HCT116 (cell line): ENCODE measurements around the gene MEAK7. TPM values are rescaled to one million over a fixed set of nuclear protein-coding genes. Genes with fewer than 3 reads are reported as not detected.

Source experiments
- ATAC-seq: fragments of 200-7000 bp; cut with Tn5 transposase; 2 replicates; pipeline ENCODE4 v1.9.1; 2020; ENCODE audit warnings: mild to moderate bottlenecking, moderate library complexity
- BruUV-seq: library from RNA; stranded (reverse); fragments of 400-500 nt; replicated peaks from 2 replicates; lab custom pipeline; 2021; lab: Mats Ljungman, UMichigan
- CTCF ChIA-PET: fragments of 300-600 bp; sonication (Branson Sonifier 250); formaldehyde crosslinking; loops from one replicate; lab custom pipeline; 2021; ENCODE audit warnings: antibody characterized with exemption; lab: Charles Lee
- POLR2A ChIA-PET: fragments of 300-600, 350-600 bp; sonication (Branson Sonifier 250); formaldehyde crosslinking; loops from one replicate; lab custom pipeline; 2021; ENCODE audit warnings: antibody characterized with exemption; lab: Charles Lee
- RAD21 ChIA-PET, 2 experiments: fragments of 300-600 bp; sonication (Branson Sonifier 250); formaldehyde crosslinking; loops; one replicate each; lab custom pipeline; 2023; ENCODE audit warnings: low total read pairs in 2 of 2; ENCODE audit not compliant: uncharacterized antibody in 2 of 2, unreplicated experiment in 2 of 2, low non-redundant PET in 1 of 2; lab: Charles Lee
- DNase-seq: peaks from one replicate; pipeline ENCODE4 v3.0.0-alpha.2; 2010; ENCODE audit warnings: low read depth, low spot score
- H2AFZ ChIP-seq: fragments of 200-600 bp; shearing (Covaris generic), sonication (generic); 2 replicates; pipeline ENCODE4 v1.6.1; 2017; ENCODE audit warnings: low read depth, mixed run types, mixed read lengths, antibody characterized with exemption, low read length; ENCODE audit not compliant: poor library complexity, severe bottlenecking
- H3K27ac ChIP-seq: 2 replicates; pipeline ENCODE4 v1.5.1; 2012; ENCODE audit warnings: low read depth, low read length
- H3K27me3 ChIP-seq: fragments of 200-600 bp; sonication (generic); 2 replicates; pipeline ENCODE4 v1.6.1; 2016; ENCODE audit warnings: mixed run types, low read length, mixed read lengths; ENCODE audit not compliant: insufficient read depth
- H3K36me3 ChIP-seq, 2 experiments: fragments of 200-500 bp in 1 of 2; fragments of 200-600 bp in 1 of 2; sonication (Bioruptor generic) in 1 of 2; sonication (generic) in 1 of 2; 2 replicates each; pipeline versions ENCODE4 v1.5.1 to v1.6.1; 2014 to 2016; ENCODE audit warnings: low read length in 2 of 2, inconsistent platforms in 1 of 2, mixed read lengths in 1 of 2, mixed run types in 1 of 2; ENCODE audit not compliant: insufficient read depth in 2 of 2, control insufficient read depth in 1 of 2
- H3K4me1 ChIP-seq, 2 experiments: fragments of 200-600 bp in 1 of 2; sonication (generic) in 1 of 2; 2 replicates each; pipeline versions ENCODE4 v1.5.1 to v1.6.1; 2012 to 2017; ENCODE audit warnings: low read length in 2 of 2, inconsistent platforms in 1 of 2, mild to moderate bottlenecking in 1 of 2, mixed read lengths in 1 of 2, mixed run types in 1 of 2, moderate library complexity in 1 of 2; ENCODE audit not compliant: insufficient read depth in 2 of 2, control insufficient read depth in 1 of 2
- H3K4me2 ChIP-seq: fragments of 200-600 bp; sonication (generic); 2 replicates; pipeline ENCODE4 v1.6.1; 2017; ENCODE audit warnings: mixed run types, low read length, mixed read lengths
- H3K4me3 ChIP-seq, 2 experiments: fragments of 200-600 bp in 1 of 2; sonication (generic) in 1 of 2; replicated peaks in 1 of 2; 2 replicates each; pipeline ENCODE4 v1.5.1; 2011 to 2016; ENCODE audit warnings: low read length in 2 of 2, control low read depth in 1 of 2, low read depth in 1 of 2, mild to moderate bottlenecking in 1 of 2, mixed read lengths in 1 of 2, mixed run types in 1 of 2
- H3K79me2 ChIP-seq: fragments of 200-600 bp; sonication (generic); 2 replicates; pipeline ENCODE4 v1.6.1; 2017; ENCODE audit warnings: mild to moderate bottlenecking, mixed run types, low read length, moderate library complexity, mixed read lengths; ENCODE audit not compliant: insufficient read depth
- H3K9ac ChIP-seq: fragments of 200-600 bp; sonication (generic); 2 replicates; pipeline ENCODE4 v1.6.1; 2016; ENCODE audit warnings: low read length, mixed read lengths
- H3K9me2 ChIP-seq: fragments of 200-600 bp; sonication (generic), shearing (Covaris generic); 2 replicates; pipeline ENCODE4 v1.6.1; 2017; ENCODE audit warnings: mixed run types, mild to moderate bottlenecking, moderate library complexity; ENCODE audit not compliant: insufficient read depth
- H3K9me3 ChIP-seq, 2 experiments: fragments of 200-500 bp in 1 of 2; fragments of 200-600 bp in 1 of 2; sonication (Bioruptor generic) in 1 of 2; sonication (generic) in 1 of 2; 2 replicates each; pipeline ENCODE4 v1.6.1; 2014 to 2017; ENCODE audit warnings: low read length in 2 of 2, mixed read lengths in 2 of 2, inconsistent platforms in 1 of 2, low read depth in 1 of 2, mild to moderate bottlenecking in 1 of 2, mixed run types in 1 of 2, moderate library complexity in 1 of 2; ENCODE audit not compliant: control insufficient read depth in 1 of 2, insufficient read depth in 1 of 2
- H4K20me1 ChIP-seq: fragments of 200-600 bp; sonication (generic), shearing (Covaris generic); 2 replicates; pipeline ENCODE4 v1.6.1; 2017; ENCODE audit warnings: mixed run types, mild to moderate bottlenecking, moderate library complexity; ENCODE audit not compliant: insufficient read depth
- CBX3 ChIP-seq: IDR thresholded peaks from 2 replicates; pipeline ENCODE4 v1.6.1; 2012; ENCODE audit warnings: low read depth
- EGR1 ChIP-seq: IDR thresholded peaks from 2 replicates; pipeline ENCODE4 v1.6.1; 2012; ENCODE audit warnings: low read depth
- FOSL1 ChIP-seq: IDR thresholded peaks from 2 replicates; pipeline ENCODE4 v1.6.1; 2012; ENCODE audit warnings: low read depth
- JUND ChIP-seq: IDR thresholded peaks from 2 replicates; pipeline ENCODE4 v1.6.1; 2012
- MAX ChIP-seq: IDR thresholded peaks from 2 replicates; pipeline ENCODE4 v1.6.1; 2012
- POLR2A ChIP-seq: IDR thresholded peaks from 2 replicates; pipeline ENCODE4 v1.7.0; 2011; ENCODE audit warnings: borderline replicate concordance; ENCODE audit not compliant: insufficient read depth, insufficient read length; ENCODE audit errors: extremely low read depth
- POLR2AphosphoS5 ChIP-seq: IDR thresholded peaks from 2 replicates; pipeline ENCODE4 v1.6.1; 2011; ENCODE audit warnings: mild to moderate bottlenecking, low read depth, low read length, moderate library complexity
- RAD21 ChIP-seq: IDR thresholded peaks from 2 replicates; pipeline ENCODE4 v1.6.1; 2012; ENCODE audit warnings: low read depth, mild to moderate bottlenecking
- REST ChIP-seq: IDR thresholded peaks from 2 replicates; pipeline ENCODE4 v1.6.1; 2012; ENCODE audit warnings: low read depth
- SP1 ChIP-seq: IDR thresholded peaks from 2 replicates; pipeline ENCODE4 v1.6.1; 2012; ENCODE audit warnings: low read depth
- SRF ChIP-seq: IDR thresholded peaks from 2 replicates; pipeline ENCODE4 v1.6.1; 2012; ENCODE audit warnings: low read depth
- YY1 ChIP-seq: IDR thresholded peaks from 2 replicates; pipeline ENCODE4 v1.6.1; 2011; ENCODE audit warnings: low read length, low read depth, moderate library complexity, mild to moderate bottlenecking; ENCODE audit not compliant: insufficient replicate concordance; ENCODE audit errors: extremely low read depth
- ZBTB33 ChIP-seq: IDR thresholded peaks from 2 replicates; pipeline ENCODE4 v1.6.1; 2011; ENCODE audit warnings: mild to moderate bottlenecking, low read length, moderate library complexity; ENCODE audit not compliant: insufficient replicate concordance; ENCODE audit errors: extremely low read depth
- ZFX ChIP-seq: fragments of 450-650 bp; IDR thresholded peaks from 2 replicates; pipeline ENCODE4 v1.6.1; 2017
- ZNF274 ChIP-seq: fragments of 200-500 bp; sonication (Bioruptor generic); IDR thresholded peaks from 2 replicates; pipeline ENCODE4 v1.6.1; 2014; ENCODE audit warnings: mild to moderate bottlenecking, low read depth, low read length, inconsistent platforms
- intact Hi-C: fragments of 100-400 bp; cut with micrococcal nuclease; formaldehyde crosslinking; loops from 2 replicates; pipeline ENCODE4 v1.10.0; 2022
- total RNA-seq: library from RNA; stranded (reverse); gene quantifications from one replicate; pipeline ENCODE4 v1.2.1, GENCODE V29; 2021; ENCODE audit not compliant: unreplicated experiment
- TF ChIP-seq, protein P1 (sequence below): IDR thresholded peaks from 2 replicates; pipeline ENCODE4 v1.6.1; 2012
- TF ChIP-seq, protein P2 (sequence below), 3 experiments: fragments of 200-600 bp in 1 of 3; sonication (generic) in 1 of 3; IDR thresholded peaks in 2 of 3; conservative IDR thresholded peaks in 1 of 3; 2 replicates each; pipeline ENCODE4 v1.5.1; 2012 to 2017; ENCODE audit warnings: low read depth in 2 of 3, low read length in 2 of 3, antibody characterized with exemption in 1 of 3, borderline replicate concordance in 1 of 3, control low read depth in 1 of 3, mild to moderate bottlenecking in 1 of 3, mixed read lengths in 1 of 3, mixed run types in 1 of 3, moderate library complexity in 1 of 3; ENCODE audit not compliant: insufficient read depth in 1 of 3

Gene MEAK7
- total RNA-seq, 1 experiment from 2014 or later = 32.2 TPM

DNA sequence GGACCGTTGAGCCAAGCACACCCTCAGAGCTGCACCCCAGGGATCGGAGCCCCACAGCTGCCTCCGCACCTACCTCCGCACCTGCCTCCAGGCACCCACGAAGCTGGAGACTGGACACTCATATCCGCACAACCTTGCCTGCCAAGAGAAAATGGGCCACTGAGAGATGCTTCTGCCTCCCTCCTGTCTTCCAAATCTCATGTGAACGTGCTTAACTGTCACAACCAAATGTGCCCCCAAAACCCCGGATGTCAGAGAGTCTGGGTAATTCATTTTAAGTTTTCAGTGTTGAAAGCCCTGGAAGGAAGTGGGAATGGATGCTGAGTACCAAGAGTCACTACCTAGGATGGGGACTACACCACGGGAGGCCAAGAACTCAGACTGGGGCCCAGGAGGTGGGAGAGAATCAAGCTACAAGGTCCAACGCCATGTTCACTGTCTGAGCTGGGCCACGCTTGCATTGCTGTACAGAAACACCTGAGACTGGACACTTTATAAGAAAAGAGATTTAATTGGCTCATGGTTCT lies 49.5 kb upstream of the MEAK7 start:
- no peak for ATAC-seq
- BruUV-seq = no TSS peak
- Histone ChIP-seq H2AFZ (no peak overlapping the region), H3K9me2 (no peaks in the 10 kb centered on the region), H3K4me3 (no peak overlapping the region), H3K36me3 (no peaks in the 10 kb centered on the region), H3K9me3 (no peaks in the 10 kb centered on the region), H4K20me1 (no peaks in the 10 kb centered on the region), H3K4me2 (no peak overlapping the region), H3K9ac (no peak overlapping the region), H3K79me2 (no peaks in the 10 kb centered on the region), H3K4me1 (no peaks in the 10 kb centered on the region), H3K27me3 (no peaks in the 10 kb centered on the region), H3K27ac (no peak overlapping the region)
- intact Hi-C loops = no loop called here
- POLR2A ChIA-PET = no interaction called here
- TF ChIP-seq FOSL1 (no peak), YY1 (no peak), MAX (no peak), RAD21 (no peak), REST (no peak), SP1 (no peak), JUND (no peak), EGR1 (no peak), ZBTB33 (no peak), POLR2A (no peak), ZFX (no peak), CBX3 (no peak), POLR2AphosphoS5 (no peak), ZNF274 (no peak), SRF (no peak)
- TF ChIP-seq, protein P1, sequence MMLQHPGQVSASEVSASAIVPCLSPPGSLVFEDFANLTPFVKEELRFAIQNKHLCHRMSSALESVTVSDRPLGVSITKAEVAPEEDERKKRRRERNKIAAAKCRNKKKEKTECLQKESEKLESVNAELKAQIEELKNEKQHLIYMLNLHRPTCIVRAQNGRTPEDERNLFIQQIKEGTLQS = no peak
- TF ChIP-seq, protein P2, sequence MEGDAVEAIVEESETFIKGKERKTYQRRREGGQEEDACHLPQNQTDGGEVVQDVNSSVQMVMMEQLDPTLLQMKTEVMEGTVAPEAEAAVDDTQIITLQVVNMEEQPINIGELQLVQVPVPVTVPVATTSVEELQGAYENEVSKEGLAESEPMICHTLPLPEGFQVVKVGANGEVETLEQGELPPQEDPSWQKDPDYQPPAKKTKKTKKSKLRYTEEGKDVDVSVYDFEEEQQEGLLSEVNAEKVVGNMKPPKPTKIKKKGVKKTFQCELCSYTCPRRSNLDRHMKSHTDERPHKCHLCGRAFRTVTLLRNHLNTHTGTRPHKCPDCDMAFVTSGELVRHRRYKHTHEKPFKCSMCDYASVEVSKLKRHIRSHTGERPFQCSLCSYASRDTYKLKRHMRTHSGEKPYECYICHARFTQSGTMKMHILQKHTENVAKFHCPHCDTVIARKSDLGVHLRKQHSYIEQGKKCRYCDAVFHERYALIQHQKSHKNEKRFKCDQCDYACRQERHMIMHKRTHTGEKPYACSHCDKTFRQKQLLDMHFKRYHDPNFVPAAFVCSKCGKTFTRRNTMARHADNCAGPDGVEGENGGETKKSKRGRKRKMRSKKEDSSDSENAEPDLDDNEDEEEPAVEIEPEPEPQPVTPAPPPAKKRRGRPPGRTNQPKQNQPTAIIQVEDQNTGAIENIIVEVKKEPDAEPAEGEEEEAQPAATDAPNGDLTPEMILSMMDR (IDR thresholded peaks at IDR 0.05 in 2 of 3, conservative IDR thresholded peaks at IDR 0.05 in 1 of 3; ENCODE audit: borderline replicate concordance in 1 of 3, insufficient read depth in 1 of 3, low read depth in 2 of 3, low read length in 2 of 3) = no peak
- DNase-seq = no peak
- CTCF ChIA-PET = no interaction called here
- RAD21 ChIA-PET = no interaction called here
